Neuronal stem cell (in vitro differentiated cells): ENCODE data around the gene ABCB8.
A peak's percentile ranks its signal among the peaks of the same experiment; 100 is the strongest.

Experiments used
- DNase-seq: peaks from one replicate; pipeline ENCODE4 v3.0.0-alpha.2; 2013; ENCODE audit warnings: low spot score
- H2AFZ ChIP-seq: one replicate; pipeline ENCODE4 v1.6.1; 2013; ENCODE audit warnings: mild to moderate bottlenecking, low read length, inconsistent platforms
- H2AK5ac ChIP-seq: 2 replicates; pipeline ENCODE4 v1.6.1; 2013; ENCODE audit warnings: low read depth, mild to moderate bottlenecking, inconsistent platforms, low read length, moderate library complexity, mixed read lengths
- H2BK120ac ChIP-seq: 2 replicates; pipeline ENCODE4 v1.6.1; 2013; ENCODE audit warnings: low read depth, mild to moderate bottlenecking, inconsistent platforms, low read length, moderate library complexity, mixed read lengths
- H2BK12ac ChIP-seq: one replicate; pipeline ENCODE4 v1.6.1; 2013; ENCODE audit warnings: low read length, inconsistent platforms
- H2BK15ac ChIP-seq: 2 replicates; pipeline ENCODE4 v1.6.1; 2013; ENCODE audit warnings: mild to moderate bottlenecking, low read length, inconsistent platforms, mixed read lengths
- H2BK5ac ChIP-seq: one replicate; pipeline ENCODE4 v1.6.1; 2013; ENCODE audit warnings: inconsistent platforms, mild to moderate bottlenecking, low read length, moderate library complexity
- H3K14ac ChIP-seq: one replicate; pipeline ENCODE4 v1.6.1; 2013; ENCODE audit warnings: low read length, inconsistent platforms
- H3K18ac ChIP-seq: 2 replicates; pipeline ENCODE4 v1.6.1; 2013; ENCODE audit warnings: low read length, inconsistent platforms
- H3K23ac ChIP-seq: 2 replicates; pipeline ENCODE4 v1.6.1; 2013; ENCODE audit warnings: low read depth, mild to moderate bottlenecking, mixed read lengths, low read length, inconsistent platforms; ENCODE audit not compliant: poor library complexity
- H3K27ac ChIP-seq: replicated peaks from 3 replicates; pipeline ENCODE4 v1.5.1; 2013; ENCODE audit warnings: low read length, inconsistent platforms
- H3K27me3 ChIP-seq, 3 experiments: 2 replicates each; pipeline ENCODE4 v1.6.1; 2013; ENCODE audit warnings: low read length in 3 of 3, mild to moderate bottlenecking in 2 of 3, inconsistent platforms in 1 of 3, low read depth in 1 of 3, mixed read lengths in 1 of 3, moderate library complexity in 1 of 3; ENCODE audit not compliant: control insufficient read depth in 3 of 3, insufficient read depth in 3 of 3
- H3K36me3 ChIP-seq, 2 donors: replicated peaks in 1 of 2; 2 replicates each; pipeline ENCODE4 v1.6.1; 2013; ENCODE audit warnings: low read length in 2 of 2; ENCODE audit not compliant: control insufficient read depth in 2 of 2, insufficient read depth in 2 of 2
- H3K4ac ChIP-seq: 2 replicates; pipeline ENCODE4 v1.6.1; 2013; ENCODE audit warnings: inconsistent platforms, mild to moderate bottlenecking, low read length, moderate library complexity
- H3K4me1 ChIP-seq, 2 donors: 1 replicate in 1 of 2; 2 replicates in 1 of 2; pipeline ENCODE4 v1.6.1; 2013; ENCODE audit warnings: low read length in 2 of 2, low read depth in 1 of 2; ENCODE audit not compliant: control insufficient read depth in 2 of 2, insufficient read depth in 1 of 2
- H3K4me2 ChIP-seq: one replicate; pipeline ENCODE4 v1.6.1; 2013; ENCODE audit warnings: mild to moderate bottlenecking, low read length, inconsistent platforms; ENCODE audit not compliant: insufficient read depth, poor library complexity, severe bottlenecking
- H3K4me3 ChIP-seq, 2 donors: 2 replicates each; pipeline ENCODE4 v1.5.1; 2013; ENCODE audit warnings: low read length in 2 of 2, mild to moderate bottlenecking in 2 of 2, inconsistent platforms in 1 of 2, moderate library complexity in 1 of 2
- H3K79me1 ChIP-seq: one replicate; pipeline ENCODE4 v1.6.1; 2013; ENCODE audit warnings: low read depth, mild to moderate bottlenecking, inconsistent platforms, low read length, moderate library complexity
- H3K9ac ChIP-seq: one replicate; pipeline ENCODE4 v1.6.1; 2013; ENCODE audit warnings: mild to moderate bottlenecking, low read depth, low read length, inconsistent platforms; ENCODE audit not compliant: poor library complexity
- H3K9me3 ChIP-seq, 2 donors: replicated peaks in 1 of 2; 2 replicates each; pipeline versions ENCODE3 to v1.6.1; 2013; ENCODE audit warnings: low read length in 2 of 2, mild to moderate bottlenecking in 2 of 2, inconsistent platforms in 1 of 2, low read depth in 1 of 2, mixed read lengths in 1 of 2, moderate library complexity in 1 of 2; ENCODE audit not compliant: control insufficient read depth in 2 of 2, insufficient read depth in 1 of 2
- H4K8ac ChIP-seq: one replicate; pipeline ENCODE4 v1.6.1; 2013; ENCODE audit warnings: low read depth, mild to moderate bottlenecking, inconsistent platforms, low read length, moderate library complexity
- H4K91ac ChIP-seq: one replicate; pipeline ENCODE4 v1.6.1; 2013; ENCODE audit warnings: low read length, low read depth, mild to moderate bottlenecking, inconsistent platforms; ENCODE audit not compliant: poor library complexity
- WGBS, 2 donors: extraction: QIAGEN DNeasy Blood & Tissue Kit; methylation state at CpG; one replicate each; pipeline ENCODE4 v1.1.7; 2013; ENCODE audit warnings: missing lambda C conversion rate in 2 of 2, mixed read lengths in 1 of 2; ENCODE audit not compliant: insufficient read length in 2 of 2, insufficient replicate concordance in 1 of 2; ENCODE audit errors: extremely low coverage in 2 of 2; 5-methylcytosine and 5-hydroxymethylcytosine counted together

Gene ABCB8

DNA sequence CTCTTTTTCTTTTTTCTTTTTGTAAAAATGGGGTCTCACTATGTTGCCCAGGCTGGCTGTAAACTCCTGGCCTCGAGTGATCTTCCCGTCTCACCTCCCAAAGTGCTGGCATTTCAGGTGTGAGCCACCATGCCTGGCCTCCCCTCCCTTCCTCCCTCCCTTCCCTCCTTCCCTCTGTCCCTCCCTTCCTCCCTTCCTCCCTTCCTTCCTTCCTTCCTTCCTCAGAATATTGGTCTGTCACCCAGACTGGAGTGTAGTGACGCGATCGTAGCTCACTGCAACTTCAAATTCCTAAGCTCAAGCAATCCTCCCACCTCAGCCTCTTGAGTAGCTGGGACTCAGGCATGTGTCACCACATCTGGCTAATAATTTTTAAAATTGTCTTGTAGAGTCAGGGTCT, 66.4 kb downstream of the ABCB8 start:
- no peak overlapping the region for H3K18ac ChIP-seq
- H2BK15ac ChIP-seq = no peak overlapping the region
- H2BK12ac ChIP-seq = no peak overlapping the region
- no peak overlapping the region for H3K14ac ChIP-seq
- peaks cover 20% of the 10 kb centered on the region for H3K79me1 ChIP-seq
- no peak overlapping the region for H2AFZ ChIP-seq
- peak overlapping the region; percentile 44 for H3K9ac ChIP-seq
- peaks cover 2 to 4% of the 10 kb centered on the region in 2 donors for H3K4me1 ChIP-seq
- peaks cover 5 to 44% of the 10 kb centered on the region in 2 donors for H3K36me3 ChIP-seq
- H3K9me3 ChIP-seq = no peaks in the 10 kb centered on the region
- H2BK5ac ChIP-seq = no peak overlapping the region
- no peak overlapping the region for H3K4me2 ChIP-seq
- no CpG with 5 or more reads among the region's 5 CpGs for WGBS, 2 donors
- no peak overlapping the region for H4K8ac ChIP-seq
- H4K91ac ChIP-seq = no peak overlapping the region
- no peak overlapping the region for H2AK5ac ChIP-seq
- no peak overlapping the region for H3K27ac ChIP-seq
- H3K27me3 ChIP-seq = no peaks in the 10 kb centered on the region
- no peak for DNase-seq
- no peak overlapping the region for H3K4ac ChIP-seq
- H3K23ac ChIP-seq = no peak overlapping the region
- no peak overlapping the region for H3K4me3 ChIP-seq
- H2BK120ac ChIP-seq = no peak overlapping the region

GRCh38 chr7:151095123-151095797, 67.0 kb downstream of the ABCB8 start:
- H3K9me3 ChIP-seq = no peaks in the 10 kb centered on the region
- no peak overlapping the region for H2BK5ac ChIP-seq
- H4K91ac ChIP-seq = no peak overlapping the region
- no peak overlapping the region for H2BK15ac ChIP-seq
- H3K14ac ChIP-seq = no peak overlapping the region
- WGBS, 2 donors = no CpG with 5 or more reads among the region's 10 CpGs
- no peak overlapping the region for H3K4me2 ChIP-seq
- H2AFZ ChIP-seq = no peak overlapping the region
- no peak overlapping the region for H4K8ac ChIP-seq
- H3K4ac ChIP-seq = no peak overlapping the region
- H3K9ac ChIP-seq = no peak overlapping the region
- no peak overlapping the region for H3K18ac ChIP-seq
- peaks cover 5 to 41% of the 10 kb centered on the region in 2 donors for H3K36me3 ChIP-seq
- H3K4me3 ChIP-seq = no peak overlapping the region
- peak overlapping the region; percentile 50 for H3K23ac ChIP-seq
- peaks cover 0 to 2% of the 10 kb centered on the region in 2 donors for H3K4me1 ChIP-seq
- no peak overlapping the region for H2BK12ac ChIP-seq
- DNase-seq = no peak
- H2AK5ac ChIP-seq = peak overlapping the region; percentile 28
- peaks cover 25% of the 10 kb centered on the region for H3K79me1 ChIP-seq
- no peaks in the 10 kb centered on the region for H3K27me3 ChIP-seq
- no peak overlapping the region for H2BK120ac ChIP-seq
- no peak overlapping the region for H3K27ac ChIP-seq

- H2BK120ac ChIP-seq = no peak overlapping the region
- H3K18ac ChIP-seq = no peak overlapping the region
- H3K79me1 ChIP-seq = peaks cover 24% of the 10 kb centered on the region
- H4K8ac ChIP-seq = no peak overlapping the region
- no peak overlapping the region for H2BK15ac ChIP-seq
- no peak overlapping the region for H3K4me3 ChIP-seq
- peaks cover 5 to 41% of the 10 kb centered on the region in 2 donors for H3K36me3 ChIP-seq
- no peak overlapping the region for H2BK12ac ChIP-seq
- H3K27me3 ChIP-seq = no peaks in the 10 kb centered on the region
- peak overlapping the region; percentile 45 for H3K23ac ChIP-seq
- H3K4me2 ChIP-seq = no peak overlapping the region
- no peak overlapping the region for H2AFZ ChIP-seq
- H2BK5ac ChIP-seq = no peak overlapping the region
- no peak overlapping the region for H3K9ac ChIP-seq
- no peak overlapping the region for H2AK5ac ChIP-seq
- H3K9me3 ChIP-seq = no peaks in the 10 kb centered on the region
- H3K27ac ChIP-seq = no peak overlapping the region
- no peak overlapping the region for H3K14ac ChIP-seq
- no peak overlapping the region for H3K4ac ChIP-seq
- no peak overlapping the region for H4K91ac ChIP-seq
- no peak for DNase-seq
- WGBS, 2 donors = no CpG with 5 or more reads among the region's 17 CpGs
- H3K4me1 ChIP-seq = peaks cover 0 to 2% of the 10 kb centered on the region in 2 donors
Observed at GRCh38 chr7:151095828-151096475, 67.7 kb downstream of the ABCB8 start.
